A673 (cell line): ENCODE results near the gene MAPKAPK3.

Source experiments
- EZH2 ChIP-seq: fragments of 200-600 bp; sonication (generic); IDR thresholded peaks from 2 replicates; pipeline ENCODE4 v1.6.1; 2017; ENCODE audit warnings: borderline replicate concordance, low read depth, mild to moderate bottlenecking, mixed read lengths, antibody characterized with exemption, low read length; ENCODE audit not compliant: poor library complexity, severe bottlenecking
- TF ChIP-seq, protein P1 (sequence below): fragments of 300-800, 200-600 bp; sonication (generic); conservative IDR thresholded peaks from 2 replicates; pipeline ENCODE4 v1.5.1; 2017; ENCODE audit warnings: low read depth, mild to moderate bottlenecking, antibody characterized with exemption, low read length, moderate library complexity, mixed read lengths

DNA sequence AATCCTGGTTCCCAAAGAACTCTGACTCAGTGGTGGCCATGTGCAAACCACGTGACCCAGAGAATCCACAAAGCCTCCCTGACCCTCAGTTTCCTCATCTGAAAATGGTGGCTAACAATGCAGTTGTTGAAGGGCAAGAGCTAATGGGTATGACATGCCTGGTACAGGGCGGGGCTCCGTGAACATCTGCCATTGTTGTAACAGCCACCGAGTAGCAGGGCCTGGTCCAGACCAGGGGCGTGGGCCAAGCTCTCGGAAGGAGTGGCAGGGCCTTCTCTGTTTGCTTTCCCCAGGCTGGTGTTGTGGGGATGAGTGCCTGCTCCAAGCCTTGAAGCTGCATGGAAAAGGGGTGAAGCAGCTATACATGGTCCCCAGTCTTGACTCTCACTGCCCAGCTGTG is 13.4 kb downstream of the MAPKAPK3 start:
- TF ChIP-seq, protein P1, sequence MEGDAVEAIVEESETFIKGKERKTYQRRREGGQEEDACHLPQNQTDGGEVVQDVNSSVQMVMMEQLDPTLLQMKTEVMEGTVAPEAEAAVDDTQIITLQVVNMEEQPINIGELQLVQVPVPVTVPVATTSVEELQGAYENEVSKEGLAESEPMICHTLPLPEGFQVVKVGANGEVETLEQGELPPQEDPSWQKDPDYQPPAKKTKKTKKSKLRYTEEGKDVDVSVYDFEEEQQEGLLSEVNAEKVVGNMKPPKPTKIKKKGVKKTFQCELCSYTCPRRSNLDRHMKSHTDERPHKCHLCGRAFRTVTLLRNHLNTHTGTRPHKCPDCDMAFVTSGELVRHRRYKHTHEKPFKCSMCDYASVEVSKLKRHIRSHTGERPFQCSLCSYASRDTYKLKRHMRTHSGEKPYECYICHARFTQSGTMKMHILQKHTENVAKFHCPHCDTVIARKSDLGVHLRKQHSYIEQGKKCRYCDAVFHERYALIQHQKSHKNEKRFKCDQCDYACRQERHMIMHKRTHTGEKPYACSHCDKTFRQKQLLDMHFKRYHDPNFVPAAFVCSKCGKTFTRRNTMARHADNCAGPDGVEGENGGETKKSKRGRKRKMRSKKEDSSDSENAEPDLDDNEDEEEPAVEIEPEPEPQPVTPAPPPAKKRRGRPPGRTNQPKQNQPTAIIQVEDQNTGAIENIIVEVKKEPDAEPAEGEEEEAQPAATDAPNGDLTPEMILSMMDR, result no peak
- no peak for TF ChIP-seq EZH2
